Endodermal cell (in vitro differentiated cells): ENCODE results near the gene RPTOR. TPM values are rescaled to one million over a fixed set of nuclear protein-coding genes. Genes with fewer than 3 reads are reported as not detected.
"Not testable (repeated sequence)": the region's sequence is repeated elsewhere in the genome, so short reads cannot be mapped to it uniquely, and the experiment has no call there.

Experiments used
- DNase-seq: peaks from one replicate; pipeline ENCODE4 v3.0.0-alpha.2; 2017
- H3K27ac ChIP-seq: 2 replicates; pipeline ENCODE4 v1.5.1; 2013; ENCODE audit warnings: mild to moderate bottlenecking, low read depth, low read length, moderate library complexity
- H3K27me3 ChIP-seq: 2 replicates; pipeline ENCODE4 v1.6.1; 2013; ENCODE audit warnings: mild to moderate bottlenecking, low read length, moderate library complexity; ENCODE audit not compliant: insufficient read depth, control insufficient read depth, poor library complexity, severe bottlenecking
- H3K36me3 ChIP-seq: 2 replicates; pipeline ENCODE4 v1.7.0; 2013; ENCODE audit warnings: mild to moderate bottlenecking, low read length, moderate library complexity; ENCODE audit not compliant: control insufficient read depth, insufficient read depth
- H3K4me1 ChIP-seq: one replicate; pipeline ENCODE4 v1.7.0; 2013; ENCODE audit warnings: low read length; ENCODE audit not compliant: control insufficient read depth, insufficient read depth
- H3K4me3 ChIP-seq: 2 replicates; pipeline ENCODE4 v1.5.1; 2013; ENCODE audit warnings: mild to moderate bottlenecking, low read length, moderate library complexity
- H3K9ac ChIP-seq: 2 replicates; pipeline ENCODE4 v1.6.1; 2013; ENCODE audit warnings: mild to moderate bottlenecking, low read length, moderate library complexity; ENCODE audit not compliant: poor library complexity, severe bottlenecking; ENCODE audit errors: extremely low read depth
- H3K9me3 ChIP-seq: 2 replicates; pipeline ENCODE4 v1.6.1; 2013; ENCODE audit warnings: mild to moderate bottlenecking, low read length, moderate library complexity; ENCODE audit not compliant: control insufficient read depth
- H3K27ac Mint-ChIP-seq: 2 replicates; pipeline ENCODE4 v1.8.0; 2020; ENCODE audit warnings: mixed read lengths
- H3K27me3 Mint-ChIP-seq: 2 replicates; pipeline ENCODE4 v1.8.0; 2021; ENCODE audit warnings: mild to moderate bottlenecking, mixed read lengths; ENCODE audit not compliant: insufficient read depth
- H3K36me3 Mint-ChIP-seq: 2 replicates; pipeline ENCODE4 v1.8.0; 2020; ENCODE audit warnings: low read depth, mixed read lengths
- H3K4me1 Mint-ChIP-seq: 2 replicates; pipeline ENCODE4 v1.8.0; 2020; ENCODE audit warnings: mixed read lengths
- H3K4me3 Mint-ChIP-seq: 2 replicates; pipeline ENCODE4 v1.8.0; 2020; ENCODE audit warnings: mild to moderate bottlenecking, moderate library complexity, mixed read lengths
- H3K9me3 Mint-ChIP-seq: 2 replicates; pipeline ENCODE4 v1.8.0; 2020; ENCODE audit warnings: mild to moderate bottlenecking, mixed read lengths
- WGBS, 2 experiments: methylation state at CpG; one replicate each; pipeline versions ENCODE4 v1.1.5 to v1.1.7; 2013; ENCODE audit warnings: missing lambda C conversion rate in 2 of 2, mixed read lengths in 1 of 2; ENCODE audit not compliant: insufficient coverage in 1 of 2, insufficient read length in 1 of 2; 5-methylcytosine and 5-hydroxymethylcytosine counted together
- total RNA-seq, 2 donors: library from RNA; stranded (reverse); fragmentation: NEBNext Ultra II Directional in 1 of 2; extraction: Animal tissue kit (Norgen Biotek cat#: 25700) in 1 of 2; gene quantifications; 2 replicates in 1 of 2; 3 replicates in 1 of 2; pipeline ENCODE4 v1.2.1, GENCODE V29; 2021
- TF ChIP-seq, protein P1 (sequence below): fragments of 200-600 bp; sonication (generic); conservative IDR thresholded peaks from 2 replicates; pipeline ENCODE4 v1.5.0; 2021; ENCODE audit warnings: antibody characterized with exemption, mild to moderate bottlenecking

RPTOR gene
- total RNA-seq, 2 donors from 2014 or later, result 45.1 to 53.4 TPM

- no peak overlapping the region for H3K27ac Mint-ChIP-seq
Observed at GRCh38 chr17:80874866-80875445, 330.3 kb downstream of the RPTOR start.

GRCh38 chr17:80875480-80875995, 330.9 kb downstream of the RPTOR start:
- not testable (repeated sequence) for DNase-seq, H3K27ac Mint-ChIP-seq

More at GRCh38 chr17:80874866-80875445, 330.3 kb downstream of the RPTOR start:
- Histone ChIP-seq H3K9ac (no peak overlapping the region), H3K4me1 (no peaks in the 10 kb centered on the region), H3K36me3 (peaks cover 3% of the 10 kb centered on the region), H3K27me3 (no peaks in the 10 kb centered on the region), H3K27ac (no peak overlapping the region), H3K4me3 (no peak overlapping the region), H3K9me3 (no peaks in the 10 kb centered on the region)
- H3K27me3 Mint-ChIP-seq, result no peaks in the 10 kb centered on the region
- TF ChIP-seq, protein P1, sequence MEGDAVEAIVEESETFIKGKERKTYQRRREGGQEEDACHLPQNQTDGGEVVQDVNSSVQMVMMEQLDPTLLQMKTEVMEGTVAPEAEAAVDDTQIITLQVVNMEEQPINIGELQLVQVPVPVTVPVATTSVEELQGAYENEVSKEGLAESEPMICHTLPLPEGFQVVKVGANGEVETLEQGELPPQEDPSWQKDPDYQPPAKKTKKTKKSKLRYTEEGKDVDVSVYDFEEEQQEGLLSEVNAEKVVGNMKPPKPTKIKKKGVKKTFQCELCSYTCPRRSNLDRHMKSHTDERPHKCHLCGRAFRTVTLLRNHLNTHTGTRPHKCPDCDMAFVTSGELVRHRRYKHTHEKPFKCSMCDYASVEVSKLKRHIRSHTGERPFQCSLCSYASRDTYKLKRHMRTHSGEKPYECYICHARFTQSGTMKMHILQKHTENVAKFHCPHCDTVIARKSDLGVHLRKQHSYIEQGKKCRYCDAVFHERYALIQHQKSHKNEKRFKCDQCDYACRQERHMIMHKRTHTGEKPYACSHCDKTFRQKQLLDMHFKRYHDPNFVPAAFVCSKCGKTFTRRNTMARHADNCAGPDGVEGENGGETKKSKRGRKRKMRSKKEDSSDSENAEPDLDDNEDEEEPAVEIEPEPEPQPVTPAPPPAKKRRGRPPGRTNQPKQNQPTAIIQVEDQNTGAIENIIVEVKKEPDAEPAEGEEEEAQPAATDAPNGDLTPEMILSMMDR, result no peak
- H3K4me1 Mint-ChIP-seq, result peaks cover 8% of the 10 kb centered on the region
- H3K4me3 Mint-ChIP-seq, result no peak overlapping the region
- WGBS, 2 experiments, result 93 to 96% methylated on average over 15 to 19 of the region's 19 CpGs
- peaks cover 26% of the 10 kb centered on the region for H3K36me3 Mint-ChIP-seq
- no peaks in the 10 kb centered on the region for H3K9me3 Mint-ChIP-seq
- DNase-seq, result no peak

DNA sequence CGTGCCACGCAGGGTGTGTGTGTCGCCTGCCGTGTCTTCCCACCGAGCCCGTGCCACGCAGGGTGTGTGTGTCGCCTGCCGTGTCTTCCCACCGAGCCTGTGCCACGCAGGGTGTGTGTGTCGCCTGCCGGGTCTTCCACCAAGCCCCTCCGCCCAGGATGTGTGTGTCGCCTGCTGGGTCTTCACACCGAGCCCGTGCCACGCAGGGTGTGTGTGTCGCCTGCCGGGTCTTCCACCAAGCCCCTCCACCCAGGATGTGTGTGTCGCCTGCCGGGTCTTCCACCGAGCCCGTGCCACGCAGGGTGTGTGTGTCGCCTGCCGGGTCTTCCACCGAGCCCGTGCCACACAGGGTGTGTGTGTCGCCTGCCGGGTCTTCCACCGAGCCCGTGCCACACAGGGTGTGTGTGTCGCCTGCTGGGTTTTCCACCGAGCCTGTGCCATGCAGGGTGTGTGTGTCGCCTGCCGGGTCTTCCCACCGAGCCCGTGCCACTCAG, 331.9 kb downstream of the RPTOR start:
- H3K4me3 Mint-ChIP-seq, H3K4me3 ChIP-seq, H3K9me3 Mint-ChIP-seq, H3K4me1 ChIP-seq, H3K27ac Mint-ChIP-seq, H3K27me3 Mint-ChIP-seq, H3K27ac ChIP-seq, H3K9ac ChIP-seq, H3K9me3 ChIP-seq, H3K36me3 ChIP-seq, H3K4me1 Mint-ChIP-seq, DNase-seq, H3K27me3 ChIP-seq: not testable (repeated sequence)
- peaks cover 34% of the 10 kb centered on the region for H3K36me3 Mint-ChIP-seq
- 95 to 99% methylated on average over 21 to 35 of the region's 39 CpGs for WGBS, 2 experiments

More at GRCh38 chr17:80875480-80875995, 330.9 kb downstream of the RPTOR start:
- not testable (repeated sequence) for H3K4me3 Mint-ChIP-seq, H3K27me3 Mint-ChIP-seq, H3K27ac ChIP-seq, H3K9me3 ChIP-seq, H3K27me3 ChIP-seq, H3K4me1 Mint-ChIP-seq, H3K4me1 ChIP-seq, H3K36me3 ChIP-seq, H3K4me3 ChIP-seq, H3K9me3 Mint-ChIP-seq, H3K9ac ChIP-seq
- peaks cover 29% of the 10 kb centered on the region for H3K36me3 Mint-ChIP-seq
- 94 to 96% methylated on average over 16 to 27 of the region's 29 CpGs for WGBS, 2 experiments

- Mint-ChIP-seq H3K4me1 (peaks cover 8% of the 10 kb centered on the region), H3K36me3 (peaks cover 37% of the 10 kb centered on the region), H3K27me3 (no peaks in the 10 kb centered on the region), H3K27ac (no peak overlapping the region), H3K9me3 (no peaks in the 10 kb centered on the region), H3K4me3 (no peak overlapping the region)
- WGBS, 2 experiments, result 94 to 95% methylated on average over 27 to 32 of the region's 32 CpGs
- H3K27ac ChIP-seq, result no peak overlapping the region
- TF ChIP-seq, protein P1, result no peak
- no peak overlapping the region for H3K4me3 ChIP-seq
- no peaks in the 10 kb centered on the region for H3K4me1 ChIP-seq
- H3K9ac ChIP-seq, result no peak overlapping the region
- H3K9me3 ChIP-seq, result no peaks in the 10 kb centered on the region
- H3K36me3 ChIP-seq, result peaks cover 10% of the 10 kb centered on the region
- no peaks in the 10 kb centered on the region for H3K27me3 ChIP-seq
- DNase-seq, result peak; percentile 44
Observed at GRCh38 chr17:80876950-80877728, 332.5 kb downstream of the RPTOR start.
